AML-193 (cell line): Measurements from ENCODE around the gene UXS1.

ENCODE experiments used
- DNase-seq, 2 experiments: peaks; one replicate each; lab custom pipeline; 2025; lab: John Stamatoyannopoulos, UW

The UXS1 gene

DNA sequence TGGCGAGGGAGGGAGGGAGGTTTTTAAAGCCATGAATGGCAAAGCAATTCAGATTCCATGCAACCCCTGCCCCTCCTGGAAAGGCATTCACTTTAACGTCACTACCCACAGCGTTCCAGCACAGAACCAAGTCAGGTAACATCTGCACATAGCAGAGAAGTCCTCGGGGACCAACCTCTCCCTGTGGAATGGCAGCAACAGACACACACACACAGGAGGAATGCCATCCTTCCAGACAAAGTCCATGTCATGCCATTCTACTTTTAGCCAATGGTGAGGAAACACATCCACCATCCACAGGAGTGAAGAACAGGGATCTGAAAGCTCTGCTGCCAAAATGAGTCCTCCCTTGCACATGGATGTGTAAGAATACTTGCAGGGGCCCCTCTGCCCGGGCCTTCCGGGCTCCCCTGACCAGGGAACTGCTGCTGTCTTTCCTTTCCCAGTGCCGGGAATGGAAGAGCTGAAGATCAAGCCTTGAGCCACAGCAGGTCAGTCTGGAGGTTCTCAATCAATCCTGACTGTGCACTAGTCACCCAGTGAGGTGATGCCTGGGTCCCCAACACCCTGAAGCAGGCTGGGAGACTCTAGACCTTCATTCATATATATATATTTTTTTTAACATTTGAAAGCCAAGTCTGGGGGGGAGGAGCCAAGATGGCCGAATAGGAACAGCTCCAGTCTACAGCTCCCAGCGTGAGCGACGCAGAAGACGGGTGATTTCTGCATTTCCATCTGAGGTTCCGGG, 63.7 kb downstream of the UXS1 start:
- no peak for DNase-seq

DNA sequence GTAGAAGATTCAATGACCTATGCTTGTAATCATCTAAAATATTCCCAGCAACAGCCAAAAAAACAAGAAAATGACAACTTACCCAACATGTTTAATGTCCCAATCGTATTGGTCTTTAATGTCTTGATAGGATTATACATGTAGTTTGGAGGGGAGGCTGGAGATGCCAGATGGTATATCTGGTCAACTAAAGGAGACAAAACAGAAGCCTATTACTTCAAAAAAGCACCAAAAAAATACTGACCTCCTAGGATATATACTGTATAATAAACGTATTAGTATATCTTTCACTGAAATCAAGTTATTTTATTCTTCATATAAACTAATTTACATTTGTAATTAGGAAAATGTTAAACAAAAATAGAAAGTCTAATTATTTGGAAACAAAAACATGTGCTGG, 64.5 kb downstream of the UXS1 start:
- DNase-seq: no peak

DNA sequence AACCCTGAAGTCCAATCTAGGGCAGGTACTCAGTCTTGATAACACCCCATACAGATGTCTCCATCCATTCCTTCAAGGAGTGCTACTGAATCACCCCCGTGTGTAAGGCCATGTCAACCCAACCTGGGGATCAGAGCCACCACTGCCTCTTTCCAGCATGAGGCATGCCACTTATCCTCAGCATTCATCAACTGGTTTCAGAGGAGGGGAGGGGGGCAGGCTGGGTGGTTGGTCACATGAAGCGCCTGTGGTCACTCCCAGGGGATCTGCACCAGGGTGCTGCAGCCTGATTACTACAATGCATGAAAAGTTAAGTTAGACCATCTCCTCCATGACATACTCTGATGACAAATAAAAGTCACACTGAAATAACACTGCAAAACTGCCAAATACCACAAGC, 65.0 kb downstream of the UXS1 start:
- DNase-seq: no peak

DNA sequence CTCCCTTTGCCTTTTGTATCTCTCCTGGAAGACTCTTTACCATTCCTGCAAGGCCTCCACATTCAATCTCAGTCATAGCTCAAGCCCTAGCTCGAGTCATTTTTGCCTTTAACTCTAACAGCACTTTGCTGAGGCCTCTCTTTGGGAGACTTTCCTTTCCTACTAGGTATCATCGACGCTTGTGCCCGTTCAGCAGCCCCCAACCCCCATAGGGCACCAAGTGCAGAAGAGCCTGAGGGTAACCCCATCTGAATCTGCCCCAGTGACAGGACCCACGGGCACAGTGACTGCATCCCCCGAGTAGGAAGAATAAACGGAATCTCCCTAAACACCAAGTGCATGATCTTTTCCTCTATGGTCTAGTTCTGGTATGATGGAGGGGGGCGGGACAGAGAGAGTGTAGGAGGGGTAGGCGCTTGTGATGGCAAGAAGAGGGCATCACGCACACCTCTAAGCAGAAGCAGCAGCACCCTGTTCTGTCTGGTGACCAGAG, 66.3 kb downstream of the UXS1 start:
- DNase-seq: no peak

DNA sequence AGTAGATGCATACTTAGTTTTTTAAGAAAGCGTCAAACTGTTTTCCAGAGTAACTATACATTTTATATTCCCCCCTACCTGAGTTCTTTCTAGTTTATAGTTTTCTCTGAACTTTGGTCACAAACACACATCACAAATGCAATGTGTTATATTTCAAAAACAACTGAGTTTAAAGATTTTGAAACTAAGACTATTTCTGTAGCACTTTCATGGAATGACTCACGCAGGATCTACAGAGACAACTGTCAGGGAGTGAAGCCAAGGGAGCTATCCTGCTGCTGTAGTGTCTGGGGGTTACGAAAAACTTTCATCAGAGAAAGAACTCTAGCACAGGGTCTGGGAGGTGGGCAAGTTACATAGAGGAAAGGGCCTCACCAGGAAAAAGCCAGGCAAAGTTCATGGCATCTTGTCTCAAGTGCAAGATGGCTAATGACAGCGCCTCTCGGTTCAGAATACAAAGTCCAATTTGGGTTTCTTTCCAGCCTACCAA, 66.8 kb downstream of the UXS1 start:
- DNase-seq: no peak

DNA sequence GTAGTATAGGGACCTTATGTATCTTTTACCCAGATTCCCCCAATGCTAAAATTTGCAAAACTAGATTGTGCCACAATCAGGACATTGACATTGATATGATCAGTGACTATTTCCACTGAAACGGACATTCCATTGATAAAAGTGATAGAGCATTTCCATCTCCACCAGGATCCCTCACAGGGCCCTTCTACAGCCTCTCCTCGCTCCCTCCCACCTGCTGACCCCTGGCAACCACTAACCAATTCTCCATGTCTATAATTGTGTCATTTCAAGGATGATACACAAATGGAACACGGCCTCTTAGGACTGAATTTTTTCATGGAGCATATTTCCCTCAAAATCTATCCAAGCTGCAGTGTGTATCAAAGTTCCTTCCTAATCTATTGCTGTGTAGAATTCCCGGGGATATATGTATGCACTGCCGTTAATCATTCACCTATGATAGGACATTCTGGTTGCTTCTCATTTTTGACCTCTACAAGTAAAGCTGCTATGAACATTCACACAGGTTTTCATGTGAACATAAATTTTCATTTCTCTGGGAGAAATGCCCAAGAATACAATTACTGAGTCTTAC, 67.3 kb downstream of the UXS1 start:
- no peak for DNase-seq

DNA sequence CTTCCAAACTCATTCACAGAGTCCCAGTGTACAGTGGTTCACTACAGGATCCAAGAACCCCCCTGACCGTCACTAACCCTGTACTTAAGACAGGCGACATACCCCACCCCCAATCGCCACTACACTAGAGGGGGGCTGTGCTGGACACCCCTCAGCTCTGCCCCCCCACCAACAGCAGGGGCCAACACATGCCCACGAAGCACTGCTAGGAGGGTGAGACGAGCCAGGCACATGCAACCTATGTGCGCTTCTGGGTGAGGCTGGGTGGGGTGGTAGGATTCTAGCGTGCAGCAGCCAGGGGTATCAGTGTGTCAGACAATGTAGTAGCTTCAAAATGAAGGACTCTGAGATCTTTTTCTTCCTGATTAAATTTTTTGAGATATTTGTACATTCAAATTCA, 67.8 kb downstream of the UXS1 start:
- no peak for DNase-seq

DNA sequence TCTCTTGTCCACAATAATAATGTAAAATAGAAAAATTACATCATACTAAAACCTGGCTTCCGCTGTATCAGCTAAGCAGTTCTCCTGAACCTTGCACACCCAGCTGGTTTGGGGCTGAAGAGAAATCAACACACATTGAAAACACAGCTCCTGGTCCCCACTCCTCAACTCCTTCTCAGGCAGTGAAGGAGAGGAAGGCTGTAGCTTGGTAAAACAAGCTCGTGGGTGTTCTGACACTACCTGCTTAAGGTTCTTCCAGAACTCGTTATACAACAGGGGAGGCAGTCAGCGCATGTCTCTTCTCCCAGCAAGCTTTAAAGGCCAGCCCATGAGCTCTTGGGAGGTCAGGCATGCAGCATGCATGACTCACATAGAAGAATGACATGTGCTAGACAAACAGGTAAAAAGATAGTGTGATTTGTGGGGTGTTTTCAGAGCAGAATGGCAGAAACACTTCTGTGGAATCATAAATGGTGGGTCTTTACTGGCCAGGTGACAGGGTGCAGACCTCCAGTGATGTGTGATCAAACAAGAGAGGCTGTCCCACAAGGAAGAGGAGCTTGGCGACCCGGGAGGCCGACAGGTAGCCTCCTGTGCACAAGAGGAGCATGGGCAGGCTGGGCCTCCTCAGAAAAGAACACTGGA, 69.1 kb downstream of the UXS1 start:
- no peak for DNase-seq

DNA sequence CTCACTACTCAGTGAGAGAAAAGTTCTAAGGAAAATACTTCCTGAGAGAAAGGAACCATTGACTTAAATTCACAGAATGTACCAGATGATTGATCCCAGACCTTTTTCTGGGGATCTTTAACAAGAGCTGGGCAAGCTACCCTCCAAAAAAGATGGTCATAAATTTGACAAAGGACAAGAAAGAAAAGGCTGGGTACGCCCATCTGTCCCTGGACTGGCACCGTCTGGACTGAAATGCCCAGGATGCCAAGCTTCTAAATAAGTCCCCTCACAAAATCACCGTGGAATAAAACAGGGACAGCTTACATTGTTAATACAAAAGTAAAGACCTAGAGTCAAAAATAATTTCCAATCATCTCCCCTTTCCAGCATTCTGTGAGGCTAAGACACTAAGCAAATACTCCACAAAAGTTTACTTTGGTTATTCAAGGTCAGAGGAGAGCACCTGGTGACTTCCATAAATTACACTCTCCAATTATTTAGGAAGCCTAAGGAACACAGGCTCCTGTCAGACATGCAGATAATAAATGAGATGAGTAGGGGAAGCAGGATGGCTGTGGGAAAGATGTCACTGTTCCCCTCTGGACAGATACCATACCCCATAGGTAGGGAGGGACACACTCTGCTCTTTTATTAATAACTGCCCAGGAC, 69.9 kb downstream of the UXS1 start:
- no peak for DNase-seq

DNA sequence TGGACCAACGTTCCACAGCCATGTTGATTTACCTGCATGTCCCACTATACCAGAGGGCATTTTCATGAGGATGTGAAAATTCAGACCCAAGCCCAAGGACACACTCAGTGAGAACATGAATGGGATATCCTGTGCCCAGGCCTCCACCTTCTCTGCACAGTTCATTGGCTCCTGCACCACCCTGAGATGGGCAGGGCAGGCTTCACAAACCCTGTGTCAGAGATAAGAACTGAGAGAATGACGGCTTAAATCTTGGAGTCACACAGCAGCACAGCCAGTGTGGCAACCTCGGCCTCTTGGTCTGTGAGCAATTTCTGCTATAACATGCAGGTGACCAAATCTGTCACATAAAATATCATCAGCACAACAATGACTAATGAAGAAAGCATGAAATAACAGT, 71.9 kb downstream of the UXS1 start:
- DNase-seq: no peak

DNA sequence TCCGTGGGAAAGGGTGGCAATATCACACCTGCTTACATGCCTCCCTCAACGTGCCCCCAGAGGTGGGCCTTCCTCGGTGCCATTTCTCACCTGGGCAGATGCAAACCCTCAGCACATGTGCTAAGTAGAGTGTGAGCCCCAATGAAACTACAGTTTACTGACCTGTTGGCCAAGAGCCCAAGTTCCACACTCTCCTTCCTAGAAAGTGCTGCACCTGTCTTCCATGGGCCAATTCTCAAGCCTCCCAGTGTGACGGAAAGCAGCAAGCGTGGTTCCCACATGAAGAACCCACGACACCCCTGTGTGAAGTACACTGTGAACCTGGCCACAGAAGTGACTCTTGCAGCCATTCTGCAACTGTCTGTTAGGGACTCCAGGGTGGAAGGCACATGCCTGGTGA, 73.7 kb downstream of the UXS1 start:
- no peak for DNase-seq

DNA sequence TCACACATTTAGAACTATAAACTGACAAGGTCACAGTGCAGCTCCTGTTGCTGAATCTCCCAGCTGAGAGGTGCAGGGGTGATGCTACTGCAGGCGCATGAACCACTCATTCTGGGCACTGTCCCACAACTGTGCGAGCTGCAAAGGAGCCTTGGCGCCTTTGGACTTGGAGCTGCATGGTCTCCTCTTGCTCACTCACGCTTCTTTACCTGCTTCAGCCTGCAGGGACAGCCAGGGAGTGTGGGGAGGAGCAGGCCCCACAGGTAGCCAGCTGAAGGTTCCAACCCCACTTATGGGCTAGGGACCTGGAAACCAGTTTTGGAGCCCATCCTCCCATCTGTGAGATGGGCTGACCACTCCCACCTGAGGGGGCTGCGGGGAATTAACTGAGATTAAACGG, 75.0 kb downstream of the UXS1 start:
- no peak for DNase-seq

DNA sequence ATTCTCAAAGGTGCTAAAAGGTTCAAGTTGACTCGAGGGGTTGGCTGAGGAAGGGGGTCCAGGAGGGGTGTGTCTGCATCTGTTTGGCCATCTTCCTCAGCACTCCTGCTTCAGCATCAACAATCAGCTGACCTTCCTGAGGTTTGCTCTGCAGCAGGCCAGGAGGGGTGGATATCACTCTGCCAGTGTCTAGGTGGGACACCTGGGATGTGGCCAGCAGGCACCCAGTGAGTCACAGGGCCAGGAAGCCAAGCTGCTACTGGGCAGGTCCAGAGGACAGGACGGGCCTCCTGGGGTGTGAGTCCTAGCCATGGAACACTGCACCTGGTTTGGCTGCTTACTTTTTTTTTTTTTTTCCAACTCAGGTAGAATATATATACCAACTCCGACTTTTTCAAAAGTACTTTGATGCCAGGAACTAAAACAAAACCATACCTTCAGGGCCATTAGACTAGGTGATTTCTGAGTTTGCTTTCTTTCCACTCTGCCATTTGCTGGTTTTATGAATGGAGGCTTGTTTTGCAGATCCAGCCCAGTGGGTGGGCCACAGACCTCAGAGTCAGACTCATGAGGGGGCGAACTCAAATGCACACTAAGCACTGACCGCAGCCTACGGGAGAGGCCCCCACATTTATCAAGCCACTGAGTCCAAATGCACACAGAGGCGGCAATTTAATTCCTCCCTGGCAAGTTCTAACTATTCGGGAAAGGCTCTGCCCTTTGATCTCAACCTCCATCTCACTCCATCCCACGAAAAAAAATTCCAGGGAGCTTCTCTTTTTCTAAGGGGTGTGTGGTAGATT, 76.0 kb downstream of the UXS1 start:
- DNase-seq: no peak

DNA sequence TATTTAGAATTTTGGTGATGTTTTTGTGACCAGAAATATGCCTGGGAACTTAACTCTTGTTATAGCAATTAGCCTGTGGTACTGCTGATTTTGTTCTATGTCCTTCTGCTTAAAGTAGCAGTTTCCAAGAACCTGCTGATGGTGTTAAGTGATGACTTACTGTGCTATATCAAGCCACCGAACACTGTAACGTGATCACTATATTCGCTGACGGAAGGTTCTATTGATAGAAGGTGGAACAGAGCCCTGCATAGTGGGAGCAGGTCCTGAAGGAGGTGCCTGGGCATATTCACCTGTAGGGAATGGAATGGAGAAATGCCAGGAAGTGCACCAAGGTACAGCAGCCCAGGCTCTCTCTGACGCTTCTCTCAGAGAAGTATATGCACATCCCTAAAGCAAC, 76.8 kb downstream of the UXS1 start:
- no peak for DNase-seq

DNA sequence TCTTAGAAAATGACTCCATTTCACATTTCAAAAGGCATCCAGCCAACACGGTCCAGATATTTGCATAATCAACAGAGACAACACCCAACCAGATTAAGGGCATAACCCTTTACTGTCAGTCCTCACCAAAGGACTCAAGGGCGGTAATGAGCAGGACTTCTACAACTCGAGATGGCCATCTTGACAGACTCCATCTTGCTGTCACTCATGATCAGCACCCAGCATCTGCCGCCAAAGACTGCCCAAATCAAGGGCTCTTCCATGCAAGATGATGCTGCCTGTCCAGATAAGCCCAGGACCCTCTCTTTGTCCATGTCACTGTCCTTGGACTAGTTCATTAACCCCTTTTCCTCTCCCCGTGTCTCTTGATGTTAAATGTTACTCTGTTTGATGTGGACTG, 77.9 kb downstream of the UXS1 start:
- DNase-seq: no peak

DNA sequence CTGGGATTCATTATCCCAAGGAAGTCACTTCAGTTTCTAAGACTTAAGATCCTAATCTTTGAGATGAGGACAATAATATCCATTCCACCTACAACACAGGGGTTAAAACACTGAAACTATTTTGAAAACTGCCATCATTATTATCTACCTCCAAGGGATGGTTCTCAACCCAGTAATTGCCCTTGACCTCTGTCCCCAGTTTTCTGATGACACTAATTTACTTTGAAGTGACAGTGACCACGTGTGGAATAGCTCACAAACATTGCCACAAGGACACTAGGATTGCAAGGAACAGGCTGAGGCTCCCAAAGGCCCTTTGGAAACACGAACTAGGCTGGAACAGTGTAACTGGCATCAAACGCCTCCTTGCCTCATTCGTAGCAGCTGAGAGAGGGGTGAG, 78.4 kb downstream of the UXS1 start:
- no peak for DNase-seq

DNA sequence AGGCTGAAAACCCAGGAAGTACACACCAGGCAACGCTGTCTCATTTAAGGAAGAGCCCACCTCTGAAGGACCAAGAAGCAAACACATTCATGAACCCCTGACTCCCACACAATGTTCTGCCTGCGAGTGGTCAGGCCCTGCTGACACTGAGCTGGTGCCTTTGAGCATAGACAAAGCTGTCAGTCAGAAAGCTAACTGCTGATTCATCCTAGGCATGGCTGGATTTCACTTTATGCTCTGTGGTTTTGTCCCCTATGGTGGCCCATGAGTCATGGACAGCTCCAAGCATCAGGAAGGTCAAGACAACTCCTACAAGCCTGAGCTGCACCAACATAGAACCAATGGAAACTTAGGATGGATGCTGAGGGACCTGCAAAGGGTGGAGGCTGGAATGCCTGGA, 78.9 kb downstream of the UXS1 start:
- peak; percentile 13 to 28 for DNase-seq

DNA sequence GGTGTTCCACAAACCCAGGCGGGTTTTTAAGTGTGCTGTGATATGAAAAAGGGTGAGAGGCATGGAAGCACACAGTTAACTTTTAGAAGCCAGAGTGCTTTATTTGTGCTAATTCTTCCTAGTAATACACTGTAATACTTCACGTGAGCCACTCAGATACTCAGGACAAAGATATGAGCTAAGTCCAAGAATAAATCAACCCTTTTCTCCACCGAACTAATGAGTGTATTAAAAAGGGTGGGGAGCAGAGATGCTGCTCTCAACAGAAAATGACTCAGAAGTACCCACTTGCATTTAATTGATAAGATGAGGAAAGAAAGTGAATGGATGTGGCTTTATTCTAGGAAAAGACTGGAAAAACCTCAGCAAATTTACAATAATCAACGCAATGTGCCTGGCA, 79.9 kb downstream of the UXS1 start:
- DNase-seq: no peak

DNA sequence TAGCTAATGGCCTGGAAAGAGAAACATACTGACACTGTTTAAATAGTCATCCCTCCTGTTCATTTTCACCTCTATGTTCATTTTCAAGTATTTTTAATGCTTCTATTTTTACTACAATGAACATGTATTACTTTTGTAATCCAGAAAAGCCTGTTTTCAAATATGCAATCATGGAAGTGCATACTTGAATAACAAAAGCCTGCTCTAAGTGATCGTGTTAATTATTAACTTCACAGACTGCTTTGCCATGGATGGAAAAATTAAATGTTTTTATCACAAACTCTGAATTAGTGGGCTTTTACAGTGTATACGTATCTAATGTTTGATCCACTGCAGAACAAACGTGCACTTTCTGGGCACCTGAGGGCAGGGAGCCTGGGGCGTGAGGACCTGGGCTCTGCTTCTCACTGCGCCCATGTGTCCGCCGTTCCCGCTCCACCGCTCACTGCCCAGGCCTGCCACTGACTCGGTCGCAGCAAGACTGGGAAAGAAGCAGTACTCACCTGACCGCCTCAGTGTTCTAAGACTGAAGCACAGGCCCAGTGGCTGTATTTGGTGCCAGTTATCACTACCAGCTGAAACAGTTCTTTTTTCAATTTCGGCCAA, 80.6 kb downstream of the UXS1 start:
- no peak for DNase-seq

DNA sequence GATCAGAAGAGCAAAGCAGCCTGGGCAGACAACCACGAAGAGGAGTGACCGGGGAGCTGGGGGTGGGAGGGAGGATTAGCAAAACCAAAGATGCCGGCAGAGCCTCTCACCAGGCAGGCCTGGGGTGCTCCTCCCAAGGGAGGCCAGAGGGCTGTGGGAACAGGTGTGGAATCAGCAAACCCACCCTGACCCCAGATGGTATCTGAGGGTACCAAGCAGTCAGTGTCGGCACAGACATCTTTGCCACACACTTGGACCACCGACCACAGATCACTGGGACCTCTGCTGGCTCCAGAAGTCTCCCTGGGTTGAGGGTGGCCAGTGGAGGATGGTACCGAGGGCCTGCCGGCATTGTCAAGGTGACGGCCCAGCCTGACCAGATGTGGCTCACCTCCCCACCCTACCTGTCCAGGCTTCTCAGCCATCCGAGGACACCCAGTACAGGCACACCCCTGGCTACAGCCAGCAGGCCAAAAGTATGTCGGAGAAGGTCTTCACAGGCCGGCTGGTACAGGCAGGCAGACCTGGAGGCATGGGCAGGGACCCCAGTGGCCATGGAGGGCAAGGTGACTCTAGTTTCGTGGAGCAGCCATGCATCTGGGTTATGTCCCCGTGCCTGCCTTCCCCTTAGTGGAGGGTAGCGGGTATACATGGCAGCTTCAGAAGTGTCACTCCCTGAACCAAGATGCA, 82.1 kb downstream of the UXS1 start:
- no peak for DNase-seq
